HCT116 (cell line): ENCODE measurements around the gene RASSF6. TPM values are rescaled to one million over a fixed set of nuclear protein-coding genes. Genes with fewer than 3 reads are reported as not detected.

ENCODE experiments used
- ATAC-seq: fragments of 200-7000 bp; cut with Tn5 transposase; 2 replicates; pipeline ENCODE4 v1.9.1; 2020; ENCODE audit warnings: mild to moderate bottlenecking, moderate library complexity
- BruUV-seq: library from RNA; stranded (reverse); fragments of 400-500 nt; replicated peaks from 2 replicates; lab custom pipeline; 2021; lab: Mats Ljungman, UMichigan
- CTCF ChIA-PET: fragments of 300-600 bp; sonication (Branson Sonifier 250); formaldehyde crosslinking; loops from one replicate; lab custom pipeline; 2021; ENCODE audit warnings: antibody characterized with exemption; lab: Charles Lee
- POLR2A ChIA-PET: fragments of 300-600, 350-600 bp; sonication (Branson Sonifier 250); formaldehyde crosslinking; loops from one replicate; lab custom pipeline; 2021; ENCODE audit warnings: antibody characterized with exemption; lab: Charles Lee
- RAD21 ChIA-PET, 2 experiments: fragments of 300-600 bp; sonication (Branson Sonifier 250); formaldehyde crosslinking; loops; one replicate each; lab custom pipeline; 2023; ENCODE audit warnings: low total read pairs in 2 of 2; ENCODE audit not compliant: uncharacterized antibody in 2 of 2, unreplicated experiment in 2 of 2, low non-redundant PET in 1 of 2; lab: Charles Lee
- DNase-seq: peaks from one replicate; pipeline ENCODE4 v3.0.0-alpha.2; 2010; ENCODE audit warnings: low read depth, low spot score
- H2AFZ ChIP-seq: fragments of 200-600 bp; shearing (Covaris generic), sonication (generic); 2 replicates; pipeline ENCODE4 v1.6.1; 2017; ENCODE audit warnings: low read depth, mixed run types, mixed read lengths, antibody characterized with exemption, low read length; ENCODE audit not compliant: poor library complexity, severe bottlenecking
- H3K27ac ChIP-seq: 2 replicates; pipeline ENCODE4 v1.5.1; 2012; ENCODE audit warnings: low read depth, low read length
- H3K27me3 ChIP-seq: fragments of 200-600 bp; sonication (generic); 2 replicates; pipeline ENCODE4 v1.6.1; 2016; ENCODE audit warnings: mixed run types, low read length, mixed read lengths; ENCODE audit not compliant: insufficient read depth
- H3K36me3 ChIP-seq, 2 experiments: fragments of 200-500 bp in 1 of 2; fragments of 200-600 bp in 1 of 2; sonication (Bioruptor generic) in 1 of 2; sonication (generic) in 1 of 2; 2 replicates each; pipeline versions ENCODE4 v1.5.1 to v1.6.1; 2014 to 2016; ENCODE audit warnings: low read length in 2 of 2, inconsistent platforms in 1 of 2, mixed read lengths in 1 of 2, mixed run types in 1 of 2; ENCODE audit not compliant: insufficient read depth in 2 of 2, control insufficient read depth in 1 of 2
- H3K4me1 ChIP-seq, 2 experiments: fragments of 200-600 bp in 1 of 2; sonication (generic) in 1 of 2; 2 replicates each; pipeline versions ENCODE4 v1.5.1 to v1.6.1; 2012 to 2017; ENCODE audit warnings: low read length in 2 of 2, inconsistent platforms in 1 of 2, mild to moderate bottlenecking in 1 of 2, mixed read lengths in 1 of 2, mixed run types in 1 of 2, moderate library complexity in 1 of 2; ENCODE audit not compliant: insufficient read depth in 2 of 2, control insufficient read depth in 1 of 2
- H3K4me2 ChIP-seq: fragments of 200-600 bp; sonication (generic); 2 replicates; pipeline ENCODE4 v1.6.1; 2017; ENCODE audit warnings: mixed run types, low read length, mixed read lengths
- H3K4me3 ChIP-seq, 2 experiments: fragments of 200-600 bp in 1 of 2; sonication (generic) in 1 of 2; replicated peaks in 1 of 2; 2 replicates each; pipeline ENCODE4 v1.5.1; 2011 to 2016; ENCODE audit warnings: low read length in 2 of 2, control low read depth in 1 of 2, low read depth in 1 of 2, mild to moderate bottlenecking in 1 of 2, mixed read lengths in 1 of 2, mixed run types in 1 of 2
- H3K79me2 ChIP-seq: fragments of 200-600 bp; sonication (generic); 2 replicates; pipeline ENCODE4 v1.6.1; 2017; ENCODE audit warnings: mild to moderate bottlenecking, mixed run types, low read length, moderate library complexity, mixed read lengths; ENCODE audit not compliant: insufficient read depth
- H3K9ac ChIP-seq: fragments of 200-600 bp; sonication (generic); 2 replicates; pipeline ENCODE4 v1.6.1; 2016; ENCODE audit warnings: low read length, mixed read lengths
- H3K9me2 ChIP-seq: fragments of 200-600 bp; sonication (generic), shearing (Covaris generic); 2 replicates; pipeline ENCODE4 v1.6.1; 2017; ENCODE audit warnings: mixed run types, mild to moderate bottlenecking, moderate library complexity; ENCODE audit not compliant: insufficient read depth
- H3K9me3 ChIP-seq, 2 experiments: fragments of 200-500 bp in 1 of 2; fragments of 200-600 bp in 1 of 2; sonication (Bioruptor generic) in 1 of 2; sonication (generic) in 1 of 2; 2 replicates each; pipeline ENCODE4 v1.6.1; 2014 to 2017; ENCODE audit warnings: low read length in 2 of 2, mixed read lengths in 2 of 2, inconsistent platforms in 1 of 2, low read depth in 1 of 2, mild to moderate bottlenecking in 1 of 2, mixed run types in 1 of 2, moderate library complexity in 1 of 2; ENCODE audit not compliant: control insufficient read depth in 1 of 2, insufficient read depth in 1 of 2
- H4K20me1 ChIP-seq: fragments of 200-600 bp; sonication (generic), shearing (Covaris generic); 2 replicates; pipeline ENCODE4 v1.6.1; 2017; ENCODE audit warnings: mixed run types, mild to moderate bottlenecking, moderate library complexity; ENCODE audit not compliant: insufficient read depth
- CBX3 ChIP-seq: IDR thresholded peaks from 2 replicates; pipeline ENCODE4 v1.6.1; 2012; ENCODE audit warnings: low read depth
- EGR1 ChIP-seq: IDR thresholded peaks from 2 replicates; pipeline ENCODE4 v1.6.1; 2012; ENCODE audit warnings: low read depth
- ELF1 ChIP-seq: IDR thresholded peaks from 2 replicates; pipeline ENCODE4 v1.6.1; 2012; ENCODE audit warnings: low read depth, borderline replicate concordance
- EZH2phosphoT487 ChIP-seq: fragments of 200-600 bp; IDR thresholded peaks from 2 replicates; pipeline ENCODE4 v1.6.1; 2018; ENCODE audit warnings: antibody characterized with exemption, borderline replicate concordance
- JUND ChIP-seq: IDR thresholded peaks from 2 replicates; pipeline ENCODE4 v1.6.1; 2012
- POLR2AphosphoS5 ChIP-seq: IDR thresholded peaks from 2 replicates; pipeline ENCODE4 v1.6.1; 2011; ENCODE audit warnings: mild to moderate bottlenecking, low read depth, low read length, moderate library complexity
- RAD21 ChIP-seq: IDR thresholded peaks from 2 replicates; pipeline ENCODE4 v1.6.1; 2012; ENCODE audit warnings: low read depth, mild to moderate bottlenecking
- SIN3A ChIP-seq: IDR thresholded peaks from 2 replicates; pipeline ENCODE4 v1.6.1; 2012; ENCODE audit warnings: low read depth
- SP1 ChIP-seq: IDR thresholded peaks from 2 replicates; pipeline ENCODE4 v1.6.1; 2012; ENCODE audit warnings: low read depth
- YY1 ChIP-seq: IDR thresholded peaks from 2 replicates; pipeline ENCODE4 v1.6.1; 2011; ENCODE audit warnings: low read length, low read depth, moderate library complexity, mild to moderate bottlenecking; ENCODE audit not compliant: insufficient replicate concordance; ENCODE audit errors: extremely low read depth
- ZNF274 ChIP-seq: fragments of 200-500 bp; sonication (Bioruptor generic); IDR thresholded peaks from 2 replicates; pipeline ENCODE4 v1.6.1; 2014; ENCODE audit warnings: mild to moderate bottlenecking, low read depth, low read length, inconsistent platforms
- intact Hi-C: fragments of 100-400 bp; cut with micrococcal nuclease; formaldehyde crosslinking; loops from 2 replicates; pipeline ENCODE4 v1.10.0; 2022
- total RNA-seq: library from RNA; stranded (reverse); gene quantifications from one replicate; pipeline ENCODE4 v1.2.1, GENCODE V29; 2021; ENCODE audit not compliant: unreplicated experiment
- TF ChIP-seq, protein P1 (sequence below): IDR thresholded peaks from 2 replicates; pipeline ENCODE4 v1.6.1; 2011; ENCODE audit warnings: mild to moderate bottlenecking, low read length, moderate library complexity; ENCODE audit not compliant: insufficient replicate concordance; ENCODE audit errors: extremely low read depth
- TF ChIP-seq, protein P2 (sequence below): IDR thresholded peaks from 2 replicates; pipeline ENCODE4 v1.6.1; 2012; ENCODE audit warnings: low read depth
- TF ChIP-seq, protein P3 (sequence below), 3 experiments: fragments of 200-600 bp in 1 of 3; sonication (generic) in 1 of 3; IDR thresholded peaks in 2 of 3; conservative IDR thresholded peaks in 1 of 3; 2 replicates each; pipeline ENCODE4 v1.5.1; 2012 to 2017; ENCODE audit warnings: low read depth in 2 of 3, low read length in 2 of 3, antibody characterized with exemption in 1 of 3, borderline replicate concordance in 1 of 3, control low read depth in 1 of 3, mild to moderate bottlenecking in 1 of 3, mixed read lengths in 1 of 3, mixed run types in 1 of 3, moderate library complexity in 1 of 3; ENCODE audit not compliant: insufficient read depth in 1 of 3
- TF ChIP-seq, protein P4 (sequence below): IDR thresholded peaks from 2 replicates; pipeline ENCODE4 v1.6.1; 2012

Gene RASSF6
- total RNA-seq, 1 experiment from 2014 or later: 1.1 TPM

DNA sequence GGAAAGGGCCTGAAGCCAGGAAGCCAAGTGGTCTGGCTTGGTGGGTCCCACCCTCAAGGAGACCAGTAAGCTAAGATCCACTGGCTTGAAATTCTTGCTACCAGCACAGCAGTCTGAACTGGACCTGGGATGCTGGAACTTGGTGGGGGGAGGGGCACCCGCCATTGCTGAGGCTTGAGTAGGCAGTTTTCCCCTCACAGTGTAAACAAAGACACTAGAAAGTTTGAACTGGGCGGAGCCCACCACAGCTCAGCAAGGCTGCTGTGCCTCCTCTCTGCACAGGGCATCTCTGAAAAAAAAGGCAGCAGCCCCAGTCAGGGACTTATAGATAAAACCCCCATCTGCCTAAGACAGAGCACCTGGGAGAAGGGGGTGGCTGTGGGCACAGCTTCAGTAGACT lies 75.6 kb downstream of the RASSF6 start:
- no peak overlapping the region for H3K27ac ChIP-seq
- no peak overlapping the region for H2AFZ ChIP-seq
- H3K9me3 ChIP-seq: no peaks in the 10 kb centered on the region
- ATAC-seq: no peak
- CTCF ChIA-PET: no interaction called here
- no TSS peak for BruUV-seq
- TF ChIP-seq CBX3 (no peak), EZH2phosphoT487 (no peak), SP1 (no peak), JUND (no peak), ELF1 (no peak), SIN3A (no peak), ZNF274 (no peak), POLR2AphosphoS5 (no peak), EGR1 (no peak), YY1 (no peak), RAD21 (no peak)
- TF ChIP-seq, protein P1, sequence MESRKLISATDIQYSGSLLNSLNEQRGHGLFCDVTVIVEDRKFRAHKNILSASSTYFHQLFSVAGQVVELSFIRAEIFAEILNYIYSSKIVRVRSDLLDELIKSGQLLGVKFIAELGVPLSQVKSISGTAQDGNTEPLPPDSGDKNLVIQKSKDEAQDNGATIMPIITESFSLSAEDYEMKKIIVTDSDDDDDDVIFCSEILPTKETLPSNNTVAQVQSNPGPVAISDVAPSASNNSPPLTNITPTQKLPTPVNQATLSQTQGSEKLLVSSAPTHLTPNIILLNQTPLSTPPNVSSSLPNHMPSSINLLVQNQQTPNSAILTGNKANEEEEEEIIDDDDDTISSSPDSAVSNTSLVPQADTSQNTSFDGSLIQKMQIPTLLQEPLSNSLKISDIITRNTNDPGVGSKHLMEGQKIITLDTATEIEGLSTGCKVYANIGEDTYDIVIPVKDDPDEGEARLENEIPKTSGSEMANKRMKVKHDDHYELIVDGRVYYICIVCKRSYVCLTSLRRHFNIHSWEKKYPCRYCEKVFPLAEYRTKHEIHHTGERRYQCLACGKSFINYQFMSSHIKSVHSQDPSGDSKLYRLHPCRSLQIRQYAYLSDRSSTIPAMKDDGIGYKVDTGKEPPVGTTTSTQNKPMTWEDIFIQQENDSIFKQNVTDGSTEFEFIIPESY: no peak
- TF ChIP-seq, protein P2, sequence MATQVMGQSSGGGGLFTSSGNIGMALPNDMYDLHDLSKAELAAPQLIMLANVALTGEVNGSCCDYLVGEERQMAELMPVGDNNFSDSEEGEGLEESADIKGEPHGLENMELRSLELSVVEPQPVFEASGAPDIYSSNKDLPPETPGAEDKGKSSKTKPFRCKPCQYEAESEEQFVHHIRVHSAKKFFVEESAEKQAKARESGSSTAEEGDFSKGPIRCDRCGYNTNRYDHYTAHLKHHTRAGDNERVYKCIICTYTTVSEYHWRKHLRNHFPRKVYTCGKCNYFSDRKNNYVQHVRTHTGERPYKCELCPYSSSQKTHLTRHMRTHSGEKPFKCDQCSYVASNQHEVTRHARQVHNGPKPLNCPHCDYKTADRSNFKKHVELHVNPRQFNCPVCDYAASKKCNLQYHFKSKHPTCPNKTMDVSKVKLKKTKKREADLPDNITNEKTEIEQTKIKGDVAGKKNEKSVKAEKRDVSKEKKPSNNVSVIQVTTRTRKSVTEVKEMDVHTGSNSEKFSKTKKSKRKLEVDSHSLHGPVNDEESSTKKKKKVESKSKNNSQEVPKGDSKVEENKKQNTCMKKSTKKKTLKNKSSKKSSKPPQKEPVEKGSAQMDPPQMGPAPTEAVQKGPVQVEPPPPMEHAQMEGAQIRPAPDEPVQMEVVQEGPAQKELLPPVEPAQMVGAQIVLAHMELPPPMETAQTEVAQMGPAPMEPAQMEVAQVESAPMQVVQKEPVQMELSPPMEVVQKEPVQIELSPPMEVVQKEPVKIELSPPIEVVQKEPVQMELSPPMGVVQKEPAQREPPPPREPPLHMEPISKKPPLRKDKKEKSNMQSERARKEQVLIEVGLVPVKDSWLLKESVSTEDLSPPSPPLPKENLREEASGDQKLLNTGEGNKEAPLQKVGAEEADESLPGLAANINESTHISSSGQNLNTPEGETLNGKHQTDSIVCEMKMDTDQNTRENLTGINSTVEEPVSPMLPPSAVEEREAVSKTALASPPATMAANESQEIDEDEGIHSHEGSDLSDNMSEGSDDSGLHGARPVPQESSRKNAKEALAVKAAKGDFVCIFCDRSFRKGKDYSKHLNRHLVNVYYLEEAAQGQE: no peak
- TF ChIP-seq, protein P3, sequence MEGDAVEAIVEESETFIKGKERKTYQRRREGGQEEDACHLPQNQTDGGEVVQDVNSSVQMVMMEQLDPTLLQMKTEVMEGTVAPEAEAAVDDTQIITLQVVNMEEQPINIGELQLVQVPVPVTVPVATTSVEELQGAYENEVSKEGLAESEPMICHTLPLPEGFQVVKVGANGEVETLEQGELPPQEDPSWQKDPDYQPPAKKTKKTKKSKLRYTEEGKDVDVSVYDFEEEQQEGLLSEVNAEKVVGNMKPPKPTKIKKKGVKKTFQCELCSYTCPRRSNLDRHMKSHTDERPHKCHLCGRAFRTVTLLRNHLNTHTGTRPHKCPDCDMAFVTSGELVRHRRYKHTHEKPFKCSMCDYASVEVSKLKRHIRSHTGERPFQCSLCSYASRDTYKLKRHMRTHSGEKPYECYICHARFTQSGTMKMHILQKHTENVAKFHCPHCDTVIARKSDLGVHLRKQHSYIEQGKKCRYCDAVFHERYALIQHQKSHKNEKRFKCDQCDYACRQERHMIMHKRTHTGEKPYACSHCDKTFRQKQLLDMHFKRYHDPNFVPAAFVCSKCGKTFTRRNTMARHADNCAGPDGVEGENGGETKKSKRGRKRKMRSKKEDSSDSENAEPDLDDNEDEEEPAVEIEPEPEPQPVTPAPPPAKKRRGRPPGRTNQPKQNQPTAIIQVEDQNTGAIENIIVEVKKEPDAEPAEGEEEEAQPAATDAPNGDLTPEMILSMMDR (IDR thresholded peaks at IDR 0.05 in 2 of 3, conservative IDR thresholded peaks at IDR 0.05 in 1 of 3; ENCODE audit: borderline replicate concordance in 1 of 3, insufficient read depth in 1 of 3, low read depth in 2 of 3, low read length in 2 of 3): no peak
- TF ChIP-seq, protein P4, sequence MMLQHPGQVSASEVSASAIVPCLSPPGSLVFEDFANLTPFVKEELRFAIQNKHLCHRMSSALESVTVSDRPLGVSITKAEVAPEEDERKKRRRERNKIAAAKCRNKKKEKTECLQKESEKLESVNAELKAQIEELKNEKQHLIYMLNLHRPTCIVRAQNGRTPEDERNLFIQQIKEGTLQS: no peak
- H3K36me3 ChIP-seq: no peaks in the 10 kb centered on the region
- H4K20me1 ChIP-seq: no peaks in the 10 kb centered on the region
- H3K27me3 ChIP-seq: no peaks in the 10 kb centered on the region
- no peaks in the 10 kb centered on the region for H3K4me1 ChIP-seq
- H3K9me2 ChIP-seq: no peaks in the 10 kb centered on the region
- no peak for DNase-seq
- POLR2A ChIA-PET: no interaction called here
- no peak overlapping the region for H3K4me2 ChIP-seq
- RAD21 ChIA-PET: no interaction called here
- no peak overlapping the region for H3K4me3 ChIP-seq
- intact Hi-C loops: no loop called here
- H3K79me2 ChIP-seq: no peaks in the 10 kb centered on the region
- H3K9ac ChIP-seq: no peak overlapping the region
